Measurements from ENCODE around the gene SLC25A21. TPM values are rescaled to one million over a fixed set of nuclear protein-coding genes. Genes with fewer than 3 reads are reported as not detected.

Gene SLC25A21
- total and polyA plus RNA-seq, 9 donors = 0.57 to 1.6 (median 1.1) TPM; not detected in 1

DNA sequence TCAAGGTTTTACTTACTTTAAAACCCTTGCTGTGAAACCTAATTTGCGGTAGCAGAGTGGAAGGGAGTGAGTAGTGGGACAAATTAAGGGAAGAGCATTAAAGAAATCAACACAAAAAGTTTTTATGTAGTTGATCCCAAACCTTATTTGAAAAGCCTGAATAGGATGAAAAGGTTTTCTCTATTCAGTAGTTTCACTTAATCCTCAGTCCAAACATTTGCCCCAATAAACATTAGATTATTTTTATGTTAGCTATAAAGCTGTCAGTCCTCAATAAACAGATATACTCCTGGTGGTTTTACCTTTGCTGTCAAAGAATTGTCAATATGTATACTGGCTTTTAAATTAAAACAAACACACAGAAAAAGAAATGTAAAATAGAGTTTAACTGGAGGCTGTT is 374.8 kb downstream of the SLC25A21 start:
- no peaks in the 10 kb centered on the region for H3K9me3 ChIP-seq
- TF ChIP-seq EP300 (IDR thresholded peaks at IDR 0.05) (no peak), POLR2A (IDR thresholded peaks at IDR 0.05) (no peak)
- TF ChIP-seq, protein P1, sequence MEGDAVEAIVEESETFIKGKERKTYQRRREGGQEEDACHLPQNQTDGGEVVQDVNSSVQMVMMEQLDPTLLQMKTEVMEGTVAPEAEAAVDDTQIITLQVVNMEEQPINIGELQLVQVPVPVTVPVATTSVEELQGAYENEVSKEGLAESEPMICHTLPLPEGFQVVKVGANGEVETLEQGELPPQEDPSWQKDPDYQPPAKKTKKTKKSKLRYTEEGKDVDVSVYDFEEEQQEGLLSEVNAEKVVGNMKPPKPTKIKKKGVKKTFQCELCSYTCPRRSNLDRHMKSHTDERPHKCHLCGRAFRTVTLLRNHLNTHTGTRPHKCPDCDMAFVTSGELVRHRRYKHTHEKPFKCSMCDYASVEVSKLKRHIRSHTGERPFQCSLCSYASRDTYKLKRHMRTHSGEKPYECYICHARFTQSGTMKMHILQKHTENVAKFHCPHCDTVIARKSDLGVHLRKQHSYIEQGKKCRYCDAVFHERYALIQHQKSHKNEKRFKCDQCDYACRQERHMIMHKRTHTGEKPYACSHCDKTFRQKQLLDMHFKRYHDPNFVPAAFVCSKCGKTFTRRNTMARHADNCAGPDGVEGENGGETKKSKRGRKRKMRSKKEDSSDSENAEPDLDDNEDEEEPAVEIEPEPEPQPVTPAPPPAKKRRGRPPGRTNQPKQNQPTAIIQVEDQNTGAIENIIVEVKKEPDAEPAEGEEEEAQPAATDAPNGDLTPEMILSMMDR (IDR thresholded peaks at IDR 0.05) = no peak
- no peaks in the 10 kb centered on the region for H3K27me3 ChIP-seq
- no peak overlapping the region for H3K27ac ChIP-seq
- H3K36me3 ChIP-seq = no peaks in the 10 kb centered on the region
- intact Hi-C loops (cut with DNase I) = no loop called here
- 41 to 51% (median 42%) methylated on average over 1 of the region's 1 CpG for WGBS, 3 donors
- DNase-seq = no peak
- H3K4me3 ChIP-seq = no peak overlapping the region
- no peaks in the 10 kb centered on the region for H3K4me1 ChIP-seq (ENCODE audit: insufficient read depth)

DNA sequence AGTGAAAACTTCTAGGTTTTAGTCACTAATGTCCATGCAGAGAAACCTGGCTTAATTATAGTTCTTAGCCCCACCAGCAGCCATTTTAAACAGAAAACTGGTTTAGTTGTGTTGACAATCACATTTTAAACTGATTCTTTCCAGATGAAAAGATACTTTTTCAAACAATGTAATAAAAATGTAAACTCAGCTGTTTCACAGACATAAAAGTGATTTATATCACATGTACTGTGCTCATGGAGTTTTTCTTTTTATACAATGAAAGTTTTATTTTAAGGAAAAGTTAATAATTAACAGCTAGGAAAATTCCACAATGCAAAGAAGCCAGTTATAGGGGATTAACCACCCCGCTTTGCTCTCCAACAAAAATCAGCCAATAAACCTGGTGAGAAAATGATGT is 381.0 kb downstream of the SLC25A21 start:
- Histone ChIP-seq H3K4me3 (no peak overlapping the region), H3K27ac (no peak overlapping the region), H3K27me3 (no peaks in the 10 kb centered on the region), H3K4me1 (ENCODE audit: insufficient read depth) (no peaks in the 10 kb centered on the region), H3K9me3 (no peaks in the 10 kb centered on the region), H3K36me3 (no peaks in the 10 kb centered on the region)
- WGBS, 3 donors = 79 to 88% (median 86%) methylated on average over 1 of the region's 1 CpG
- intact Hi-C loops (cut with DNase I) = no loop called here
- no peak for DNase-seq
- TF ChIP-seq, protein P1 (IDR thresholded peaks at IDR 0.05) = no peak
- no peak for TF ChIP-seq POLR2A (IDR thresholded peaks at IDR 0.05)
- no peak for TF ChIP-seq EP300 (IDR thresholded peaks at IDR 0.05)

DNA sequence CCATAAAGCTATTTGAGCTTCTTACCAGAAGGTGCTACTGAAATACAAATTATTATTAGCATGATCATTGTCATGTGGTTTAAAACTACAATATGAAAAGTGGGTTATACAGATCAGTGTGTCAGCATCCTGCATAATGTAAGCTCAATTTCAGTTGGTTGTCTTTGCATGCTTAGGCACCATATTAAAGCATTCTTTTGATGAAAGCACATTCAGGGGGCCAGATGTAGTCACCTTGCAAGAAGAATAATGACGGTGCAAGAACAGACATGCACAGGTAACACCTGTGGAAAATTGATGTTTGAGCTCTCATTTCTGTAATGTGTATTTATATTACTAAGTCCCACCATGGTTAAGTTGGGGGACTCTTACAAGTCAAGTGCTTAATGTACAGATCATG is 386.9 kb downstream of the SLC25A21 start:
- no peak overlapping the region for H3K4me3 ChIP-seq
- H3K27ac ChIP-seq = no peak overlapping the region
- intact Hi-C loops (cut with DNase I) = no loop called here
- no peaks in the 10 kb centered on the region for H3K4me1 ChIP-seq (ENCODE audit: insufficient read depth)
- no peaks in the 10 kb centered on the region for H3K27me3 ChIP-seq
- no peak for DNase-seq
- no peaks in the 10 kb centered on the region for H3K36me3 ChIP-seq
- TF ChIP-seq POLR2A (IDR thresholded peaks at IDR 0.05) (no peak), EP300 (IDR thresholded peaks at IDR 0.05) (no peak)
- TF ChIP-seq, protein P1 (IDR thresholded peaks at IDR 0.05) = no peak
- peaks cover 0 to 2% of the 10 kb centered on the region in 2 donors for H3K9me3 ChIP-seq
- 91 to 96% (median 94%) methylated on average over 1 of the region's 1 CpG for WGBS, 3 donors

DNA sequence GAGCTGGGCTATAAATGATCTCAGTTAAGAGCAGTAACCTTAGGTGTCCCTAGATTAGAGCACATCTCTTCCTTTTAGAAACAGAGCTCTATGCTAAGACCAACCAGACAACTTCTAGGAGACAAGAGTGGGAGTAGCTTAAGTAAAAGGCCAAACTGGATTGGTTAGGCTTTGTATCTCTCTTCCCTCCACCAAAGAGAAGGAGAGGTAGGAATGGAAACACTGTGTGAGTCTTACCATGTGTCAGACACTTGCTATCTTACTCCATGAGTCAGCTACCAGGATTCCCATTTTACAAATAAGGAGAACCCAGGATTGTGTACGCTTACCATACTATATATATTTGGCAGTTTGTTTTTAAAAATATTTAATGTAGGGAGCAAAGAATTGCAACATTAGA is 387.9 kb downstream of the SLC25A21 start:
- 79 to 94% (median 93%) methylated on average over 1 of the region's 1 CpG for WGBS, 3 donors
- H3K27me3 ChIP-seq = no peaks in the 10 kb centered on the region
- no peak overlapping the region for H3K4me3 ChIP-seq
- TF ChIP-seq EP300 (IDR thresholded peaks at IDR 0.05) = no peak
- no peak for TF ChIP-seq POLR2A (IDR thresholded peaks at IDR 0.05)
- TF ChIP-seq, protein P1 (IDR thresholded peaks at IDR 0.05) = no peak
- intact Hi-C loops (cut with DNase I) = no loop called here
- H3K4me1 ChIP-seq (ENCODE audit: insufficient read depth) = no peaks in the 10 kb centered on the region
- H3K27ac ChIP-seq = no peak overlapping the region
- H3K9me3 ChIP-seq = peaks cover 0 to 2% of the 10 kb centered on the region in 2 donors
- no peaks in the 10 kb centered on the region for H3K36me3 ChIP-seq
- DNase-seq = no peak

Data from ovary (tissue), 9 donors.